Measurements from ENCODE around the gene MYO3B.
"Not testable (repeated sequence)": the region's sequence is repeated elsewhere in the genome, so short reads cannot be mapped to it uniquely, and the experiment has no call there.

Gene MYO3B

GRCh38 chr2:170582313-170582712, 404.4 kb downstream of the MYO3B start:
- DNase-seq = no peak

- DNase-seq = no peak
Observed at GRCh38 chr2:170582751-170583463, 405.0 kb downstream of the MYO3B start.

GRCh38 chr2:170585067-170585466, 407.1 kb downstream of the MYO3B start:
- no peak for DNase-seq

- DNase-seq = no peak
Observed at GRCh38 chr2:170586571-170587095, 408.7 kb downstream of the MYO3B start.

- DNase-seq = no peak
Observed at GRCh38 chr2:170587117-170587516, 409.2 kb downstream of the MYO3B start.

- DNase-seq = no peak
Observed at GRCh38 chr2:170587922-170588321, 410.0 kb downstream of the MYO3B start.

- no peak for DNase-seq
Observed at GRCh38 chr2:170588729-170589128, 410.8 kb downstream of the MYO3B start.

- DNase-seq = no peak
Observed at GRCh38 chr2:170596576-170596975, 418.6 kb downstream of the MYO3B start.

GRCh38 chr2:170598067-170598395, 420.1 kb downstream of the MYO3B start:
- DNase-seq = no peak

GRCh38 chr2:170601489-170601888, 423.5 kb downstream of the MYO3B start:
- no peak for DNase-seq

GRCh38 chr2:170605862-170606261, 427.9 kb downstream of the MYO3B start:
- DNase-seq = no peak

- DNase-seq = no peak
Observed at GRCh38 chr2:170607171-170607570, 429.2 kb downstream of the MYO3B start.

- no peak for DNase-seq
Observed at GRCh38 chr2:170610615-170611014, 432.7 kb downstream of the MYO3B start.

- not testable (repeated sequence) for DNase-seq
Observed at GRCh38 chr2:170618948-170619347, 441.0 kb downstream of the MYO3B start.

GRCh38 chr2:170635094-170635493, 457.1 kb downstream of the MYO3B start:
- DNase-seq = not testable (repeated sequence)

GRCh38 chr2:170639635-170640034, 461.7 kb downstream of the MYO3B start:
- no peak for DNase-seq

- no peak for DNase-seq
Observed at GRCh38 chr2:170641961-170642360, 464.0 kb downstream of the MYO3B start.

- no peak for DNase-seq
Observed at GRCh38 chr2:170643346-170643745, 465.4 kb downstream of the MYO3B start.

- DNase-seq = no peak
Observed at GRCh38 chr2:170647741-170648436, 469.9 kb downstream of the MYO3B start.

- DNase-seq = no peak
Observed at GRCh38 chr2:170651624-170652325, 473.8 kb downstream of the MYO3B start.

GRCh38 chr2:170652637-170653417, 474.9 kb downstream of the MYO3B start:
- DNase-seq = no peak

- no peak for DNase-seq
Observed at GRCh38 chr2:170656669-170657068, 478.7 kb downstream of the MYO3B start.

- DNase-seq = no peak
Observed at GRCh38 chr2:170660409-170660808, 482.5 kb downstream of the MYO3B start.
